B cell (primary cell): ENCODE measurements around the gene TULP3.

ENCODE experiments used
- CTCF ChIP-seq: fragments of 200-600 bp; IDR thresholded peaks from one replicate; pipeline ENCODE4 v1.8.0; 2022; ENCODE audit warnings: antibody characterized with exemption, mild to moderate bottlenecking
- EZH2 ChIP-seq: IDR thresholded peaks from 2 replicates; pipeline ENCODE4 v1.6.1; 2012; ENCODE audit warnings: borderline replicate concordance, low read depth, mild to moderate bottlenecking, moderate library complexity, low read length; ENCODE audit not compliant: insufficient read depth, poor library complexity, severe bottlenecking

- TF ChIP-seq CTCF (no peak), EZH2 (no peak)
These were observed 80.1 kb downstream of the TULP3 start for GRCh38 chr12:2970744-2971143.
